H9 (cell line): ENCODE results near the gene TRIO. TPM values are rescaled to one million over a fixed set of nuclear protein-coding genes. Genes with fewer than 3 reads are reported as not detected.

ENCODE experiments used
- DNase-seq: peaks from one replicate; pipeline ENCODE4 v3.0.0-alpha.2; 2017
- H2AFZ ChIP-seq: one replicate; pipeline ENCODE4 v1.6.1; 2013; ENCODE audit warnings: mild to moderate bottlenecking, low read length, control low read depth, moderate library complexity
- H2AK5ac ChIP-seq: 2 replicates; pipeline ENCODE4 v1.6.1; 2013; ENCODE audit warnings: low read length, control low read depth, mixed read lengths; ENCODE audit not compliant: insufficient read length
- H2BK120ac ChIP-seq: one replicate; pipeline ENCODE4 v1.6.1; 2013; ENCODE audit warnings: low read depth, mild to moderate bottlenecking, low read length, control low read depth, inconsistent platforms; ENCODE audit not compliant: poor library complexity, severe bottlenecking
- H2BK12ac ChIP-seq: 2 replicates; pipeline ENCODE4 v1.6.1; 2013; ENCODE audit warnings: low read length, control low read depth, mixed read lengths, low read depth; ENCODE audit not compliant: insufficient read length
- H2BK15ac ChIP-seq: 2 replicates; pipeline ENCODE4 v1.6.1; 2013; ENCODE audit warnings: low read depth, low read length, control low read depth
- H2BK20ac ChIP-seq: one replicate; pipeline ENCODE4 v1.6.1; 2013; ENCODE audit warnings: low read depth, mild to moderate bottlenecking, low read length, control low read depth, inconsistent platforms; ENCODE audit not compliant: poor library complexity, severe bottlenecking
- H2BK5ac ChIP-seq: 2 replicates; pipeline ENCODE4 v1.6.1; 2013; ENCODE audit warnings: low read length, control low read depth, mixed read lengths; ENCODE audit not compliant: insufficient read length
- H3K14ac ChIP-seq: 2 replicates; pipeline ENCODE4 v1.6.1; 2013; ENCODE audit warnings: low read length, control low read depth; ENCODE audit not compliant: insufficient read depth
- H3K18ac ChIP-seq: 2 replicates; pipeline ENCODE4 v1.6.1; 2013; ENCODE audit warnings: low read depth, mild to moderate bottlenecking, mixed read lengths, low read length, control low read depth; ENCODE audit not compliant: insufficient read length
- H3K23ac ChIP-seq: 2 replicates; pipeline ENCODE4 v1.6.1; 2013; ENCODE audit warnings: low read length, control low read depth, mixed read lengths, low read depth; ENCODE audit not compliant: insufficient read length
- H3K23me2 ChIP-seq: 2 replicates; pipeline ENCODE4 v1.6.1; 2013; ENCODE audit warnings: low read depth, mild to moderate bottlenecking, mixed read lengths, low read length, control low read depth; ENCODE audit not compliant: insufficient read length, poor library complexity, severe bottlenecking
- H3K27ac ChIP-seq: 2 replicates; pipeline ENCODE4 v1.5.1; 2013; ENCODE audit warnings: low read length, control low read depth, mixed read lengths, low read depth; ENCODE audit not compliant: insufficient read length
- H3K27me3 ChIP-seq: 2 replicates; pipeline ENCODE4 v1.6.1; 2013; ENCODE audit warnings: low read length, control low read depth, inconsistent platforms; ENCODE audit not compliant: insufficient read depth
- H3K4ac ChIP-seq: 2 replicates; pipeline ENCODE4 v1.6.1; 2013; ENCODE audit warnings: low read depth, mild to moderate bottlenecking, control low read depth, inconsistent platforms, low read length, moderate library complexity
- H3K4me1 ChIP-seq: 2 replicates; pipeline ENCODE4 v1.6.1; 2013; ENCODE audit warnings: low read length, control low read depth, inconsistent platforms; ENCODE audit not compliant: insufficient read depth
- H3K4me2 ChIP-seq: 2 replicates; pipeline ENCODE4 v1.6.1; 2013; ENCODE audit warnings: low read length, control low read depth, mixed read lengths; ENCODE audit not compliant: insufficient read length, insufficient read depth
- H3K56ac ChIP-seq: 2 replicates; pipeline ENCODE4 v1.6.1; 2013; ENCODE audit warnings: low read depth, mild to moderate bottlenecking, mixed read lengths, low read length, control low read depth; ENCODE audit not compliant: insufficient read length
- H3K79me1 ChIP-seq: 2 replicates; pipeline ENCODE4 v1.6.1; 2013; ENCODE audit warnings: low read depth, mild to moderate bottlenecking, moderate library complexity, low read length, control low read depth, inconsistent platforms; ENCODE audit not compliant: insufficient read depth, poor library complexity, severe bottlenecking
- H3K79me2 ChIP-seq: 2 replicates; pipeline ENCODE4 v1.6.1; 2013; ENCODE audit warnings: low read length, control low read depth, inconsistent platforms; ENCODE audit not compliant: insufficient read depth
- H3K9ac ChIP-seq: 2 replicates; pipeline ENCODE4 v1.6.1; 2013; ENCODE audit warnings: low read length, control low read depth, mixed read lengths; ENCODE audit not compliant: insufficient read length; ENCODE audit errors: extremely low read depth
- H3K9me3 ChIP-seq: one replicate; pipeline ENCODE4 v1.6.1; 2013; ENCODE audit warnings: low read depth, low read length, inconsistent platforms; ENCODE audit not compliant: control insufficient read depth
- H3T11ph ChIP-seq: one replicate; pipeline ENCODE4 v1.6.1; 2013; ENCODE audit warnings: mild to moderate bottlenecking, low read length, control low read depth, inconsistent platforms
- H4K20me1 ChIP-seq: one replicate; pipeline ENCODE4 v1.6.1; 2013; ENCODE audit not compliant: control insufficient read depth, insufficient read length, insufficient read depth
- H4K5ac ChIP-seq: 2 replicates; pipeline ENCODE4 v1.6.1; 2013; ENCODE audit warnings: low read depth, mild to moderate bottlenecking, mixed read lengths, low read length, control low read depth; ENCODE audit not compliant: insufficient read length
- H4K8ac ChIP-seq: replicated peaks from 2 replicates; pipeline ENCODE4 v1.6.1; 2013; ENCODE audit warnings: low read length, control low read depth, mixed read lengths, low read depth; ENCODE audit not compliant: insufficient read length
- H4K91ac ChIP-seq: 2 replicates; pipeline ENCODE4 v1.6.1; 2013; ENCODE audit warnings: low read depth, mild to moderate bottlenecking, moderate library complexity, mixed read lengths, low read length, control low read depth; ENCODE audit not compliant: insufficient read length
- H3K27ac Mint-ChIP-seq, 3 experiments: 2 replicates in 2 of 3; 3 replicates in 1 of 3; pipeline ENCODE4 v1.8.0; 2020 to 2021; ENCODE audit warnings: mixed read lengths in 3 of 3, mild to moderate bottlenecking in 1 of 3, moderate library complexity in 1 of 3
- H3K27me3 Mint-ChIP-seq: 2 replicates; pipeline ENCODE4 v1.8.0; 2021; ENCODE audit warnings: low read depth, mild to moderate bottlenecking, moderate library complexity, mixed read lengths
- H3K36me3 Mint-ChIP-seq, 3 experiments: 2 replicates in 2 of 3; 3 replicates in 1 of 3; pipeline ENCODE4 v1.8.0; 2020 to 2021; ENCODE audit warnings: low read depth in 3 of 3, mixed read lengths in 3 of 3; ENCODE audit not compliant: insufficient read depth in 1 of 3
- H3K4me1 Mint-ChIP-seq, 2 experiments: 2 replicates each; pipeline ENCODE4 v1.8.0; 2020; ENCODE audit warnings: mixed read lengths in 2 of 2
- H3K4me3 Mint-ChIP-seq, 2 experiments: 2 replicates in 1 of 2; 3 replicates in 1 of 2; pipeline ENCODE4 v1.8.0; 2020 to 2021; ENCODE audit warnings: mild to moderate bottlenecking in 2 of 2, mixed read lengths in 2 of 2, moderate library complexity in 1 of 2
- H3K9me3 Mint-ChIP-seq, 2 experiments: 2 replicates in 1 of 2; 3 replicates in 1 of 2; pipeline ENCODE4 v1.8.0; 2020; ENCODE audit warnings: mild to moderate bottlenecking in 2 of 2, mixed read lengths in 2 of 2, moderate library complexity in 1 of 2
- CTCF ChIP-seq: fragments of 200-600 bp; sonication (generic); conservative IDR thresholded peaks from 3 replicates; pipeline ENCODE4 v1.8.0; 2021; ENCODE audit warnings: antibody characterized with exemption, mild to moderate bottlenecking
- WGBS: extraction: QIAGEN DNeasy Blood & Tissue Kit; methylation state at CpG from one replicate; pipeline ENCODE4 v1.1.7; 2013; ENCODE audit warnings: missing lambda C conversion rate, low lambda C conversion rate, mixed read lengths; ENCODE audit not compliant: insufficient read length; ENCODE audit errors: extremely low coverage; 5-methylcytosine and 5-hydroxymethylcytosine counted together
- total RNA-seq: library from RNA; stranded (reverse); gene quantifications from 2 replicates; pipeline ENCODE4 v1.2.1, GENCODE V29; 2021

The TRIO gene
- total RNA-seq, 1 experiment from 2014 or later = 87.8 TPM

DNA sequence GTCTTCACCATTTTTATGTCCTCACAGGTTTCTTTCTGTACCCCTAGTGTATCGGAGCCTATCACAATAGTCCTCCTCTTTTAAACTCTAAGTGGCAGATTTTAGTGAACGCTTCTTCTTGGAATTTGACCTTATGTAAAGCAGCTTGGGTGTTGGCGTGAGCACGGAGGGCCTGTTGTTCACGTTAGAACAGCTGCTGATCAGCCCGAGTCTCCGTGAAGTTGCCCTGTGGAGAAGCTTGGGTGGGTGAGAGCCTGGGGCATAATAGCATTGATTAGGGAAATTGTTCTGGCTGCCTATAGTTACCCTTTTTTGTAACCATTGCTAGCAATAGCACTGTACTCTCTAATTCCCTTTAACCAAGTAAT lies 271.5 kb downstream of the TRIO start:
- Mint-ChIP-seq H3K9me3 (no peaks in the 10 kb centered on the region), H3K4me1 (peaks cover 48 to 56% of the 10 kb centered on the region in 2 experiments), H3K36me3 (peaks cover 12 to 57% (median 49%) of the 10 kb centered on the region in 3 experiments; a peak in 6 of 7 replicates), H3K27me3 (no peaks in the 10 kb centered on the region), H3K27ac (peak overlapping the region in 1 of 3 experiments; percentile 30; a peak in 1 of 7 replicates), H3K4me3 (no peak overlapping the region)
- no peak overlapping the region for H3K23ac ChIP-seq
- DNase-seq = no peak
- H3T11ph ChIP-seq = no peak overlapping the region
- H3K18ac ChIP-seq = no peak overlapping the region
- no peaks in the 10 kb centered on the region for H3K9me3 ChIP-seq
- no peak overlapping the region for H3K56ac ChIP-seq
- no peak overlapping the region for H3K4ac ChIP-seq
- no peaks in the 10 kb centered on the region for H3K27me3 ChIP-seq
- no peak overlapping the region for H4K91ac ChIP-seq
- H3K9ac ChIP-seq = no peak overlapping the region
- no peak for TF ChIP-seq CTCF
- no peak overlapping the region for H4K5ac ChIP-seq
- H2BK5ac ChIP-seq = no peak overlapping the region
- H2BK20ac ChIP-seq = no peak overlapping the region
- H3K79me2 ChIP-seq = no peaks in the 10 kb centered on the region
- no CpG with 5 or more reads among the region's 7 CpGs for WGBS
- no peak overlapping the region for H2BK12ac ChIP-seq
- no peak overlapping the region for H2BK120ac ChIP-seq
- no peak overlapping the region for H3K14ac ChIP-seq
- H2AK5ac ChIP-seq = no peak overlapping the region
- no peaks in the 10 kb centered on the region for H4K20me1 ChIP-seq
- H3K4me1 ChIP-seq = peaks cover 7% of the 10 kb centered on the region; the same call in 1 of the 2 replicates
- H3K79me1 ChIP-seq = no peaks in the 10 kb centered on the region
- H2BK15ac ChIP-seq = no peak overlapping the region
- H2AFZ ChIP-seq = no peak overlapping the region
- no peak overlapping the region for H4K8ac ChIP-seq
- no peak overlapping the region for H3K4me2 ChIP-seq
- no peak overlapping the region for H3K27ac ChIP-seq
- no peaks in the 10 kb centered on the region for H3K23me2 ChIP-seq
